Measurements from ENCODE around the gene PARVB. TPM values are rescaled to one million over a fixed set of nuclear protein-coding genes. Genes with fewer than 3 reads are reported as not detected.

Gene PARVB
- total and polyA plus RNA-seq, 11 donors: 54.9 to 172 (median 95.8) TPM

DNA sequence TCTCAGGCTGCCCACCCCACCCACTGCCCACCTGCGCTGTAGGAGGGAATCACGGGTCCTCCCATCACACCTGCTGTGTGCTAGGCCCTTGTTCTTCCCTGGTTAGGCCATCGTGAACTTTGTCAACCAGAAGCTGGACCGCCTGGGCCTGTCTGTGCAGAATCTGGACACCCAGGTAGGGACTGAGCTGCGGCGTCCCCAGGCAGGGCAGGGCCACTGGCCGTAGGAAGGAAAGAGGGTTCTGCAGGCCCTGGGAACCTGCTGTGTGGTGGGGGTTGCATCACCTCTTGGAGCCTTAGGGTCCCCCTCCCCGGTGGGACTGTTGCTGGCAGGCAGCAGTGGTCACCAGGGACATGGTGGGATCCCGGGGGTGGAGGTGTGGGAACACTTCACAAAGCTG, 172.1 kb downstream of the PARVB start:
- no peak for DNase-seq
- no peak overlapping the region for H3K4me3 ChIP-seq
- H3K27me3 ChIP-seq: peaks cover 0 to 18% (median 0%) of the 10 kb centered on the region in 9 donors
- H3K27ac ChIP-seq: no peak overlapping the region
- peaks cover 0 to 37% (median 0%) of the 10 kb centered on the region in 9 donors for H3K36me3 ChIP-seq
- ATAC-seq: no peak
- intact Hi-C loops (cut with DNase I): no loop called here
- H3K4me1 ChIP-seq: peaks cover 0 to 12% (median 0%) of the 10 kb centered on the region in 12 donors
- WGBS, 4 donors: 58 to 76% (median 71%) methylated on average over 6 to 9 of the region's 9 CpGs
- no peaks in the 10 kb centered on the region for H3K9me3 ChIP-seq
- TF ChIP-seq CTCF (IDR thresholded peaks at IDR 0.05): no peak
- TF ChIP-seq POLR2A (IDR thresholded peaks at IDR 0.05): no peak

DNA sequence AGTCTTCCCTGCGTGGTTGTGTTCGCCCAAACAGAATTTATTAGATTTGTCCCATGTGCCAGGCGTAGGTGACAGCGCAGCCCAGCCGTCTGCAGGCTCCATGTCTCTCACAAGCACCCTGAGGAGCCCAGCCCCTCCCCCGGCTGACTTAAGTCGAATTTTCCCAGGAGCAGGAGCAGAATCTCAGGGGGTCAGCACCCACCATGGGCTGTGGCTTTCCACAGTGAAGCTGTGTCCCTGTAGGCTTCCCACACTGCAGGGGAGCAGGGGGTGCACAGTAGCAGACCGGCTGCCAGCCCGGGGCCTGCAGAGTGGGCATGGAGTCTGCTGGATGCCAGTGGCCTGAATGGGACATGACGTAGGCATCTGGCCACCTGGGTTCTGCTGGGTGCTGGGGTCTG, 172.6 kb downstream of the PARVB start:
- Histone ChIP-seq H3K27me3 (peaks cover 0 to 18% (median 0%) of the 10 kb centered on the region in 9 donors), H3K27ac (no peak overlapping the region), H3K4me3 (no peak overlapping the region), H3K4me1 (peaks cover 0 to 13% (median 0%) of the 10 kb centered on the region in 12 donors), H3K9me3 (no peaks in the 10 kb centered on the region), H3K36me3 (peaks cover 0 to 37% (median 0%) of the 10 kb centered on the region in 9 donors)
- no peak for DNase-seq
- 73 to 78% (median 76%) methylated on average over 8 to 10 of the region's 10 CpGs for WGBS, 4 donors
- ATAC-seq: no peak
- TF ChIP-seq POLR2A (IDR thresholded peaks at IDR 0.05) (no peak), CTCF (IDR thresholded peaks at IDR 0.05) (no peak)
- intact Hi-C loops (cut with DNase I): no loop called here

DNA sequence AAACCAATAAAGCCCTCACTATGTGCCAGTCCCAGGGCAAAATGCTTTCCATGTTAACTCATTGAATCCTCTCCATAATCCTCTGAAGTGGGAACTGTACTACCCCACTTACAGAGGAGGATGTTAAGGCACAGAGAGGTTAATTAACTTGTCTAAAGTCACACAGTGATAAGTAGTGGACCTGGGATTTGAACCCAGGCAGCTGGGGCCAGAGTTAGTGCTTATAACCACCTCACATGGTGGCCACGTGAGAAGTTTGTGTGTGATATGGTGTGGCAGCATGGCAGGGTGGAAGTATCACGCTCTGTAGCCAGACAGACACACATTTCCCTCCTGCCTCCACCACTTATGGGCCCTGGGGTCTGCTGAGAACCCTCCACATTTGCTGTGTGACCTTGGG, 173.2 kb downstream of the PARVB start:
- Histone ChIP-seq H3K4me1 (peaks cover 0 to 13% (median 0%) of the 10 kb centered on the region in 12 donors), H3K27me3 (peaks cover 0 to 19% (median 0%) of the 10 kb centered on the region in 9 donors), H3K36me3 (peaks cover 0 to 37% (median 0%) of the 10 kb centered on the region in 9 donors), H3K27ac (no peak overlapping the region), H3K9me3 (no peaks in the 10 kb centered on the region), H3K4me3 (no peak overlapping the region)
- ATAC-seq (no peak), DNase-seq (no peak)
- WGBS, 4 donors: 90 to 94% (median 91%) methylated on average over 2 of the region's 2 CpGs
- no peak for TF ChIP-seq CTCF (IDR thresholded peaks at IDR 0.05)
- TF ChIP-seq POLR2A (IDR thresholded peaks at IDR 0.05): no peak
- intact Hi-C loops (cut with DNase I): no loop called here

- TF ChIP-seq POLR2A (IDR thresholded peaks at IDR 0.05) (no peak), CTCF (IDR thresholded peaks at IDR 0.05) (no peak)
- Histone ChIP-seq H3K36me3 (peaks cover 0 to 43% (median 0%) of the 10 kb centered on the region in 9 donors), H3K4me3 (no peak overlapping the region), H3K9me3 (no peaks in the 10 kb centered on the region), H3K4me1 (peaks cover 0 to 13% (median 0%) of the 10 kb centered on the region in 12 donors), H3K27me3 (peaks cover 0 to 24% (median 0%) of the 10 kb centered on the region in 9 donors), H3K27ac (no peak overlapping the region)
- intact Hi-C loops (cut with DNase I): no loop called here
- DNase-seq: no peak
- no peak for ATAC-seq
- 88 to 92% (median 90%) methylated on average over 2 of the region's 2 CpGs for WGBS, 4 donors
Measured at GRCh38 chr22:44199164-44199563, 175.1 kb downstream of the PARVB start.
